H9 (cell line): Measurements from ENCODE around the gene ERF. TPM values are rescaled to one million over a fixed set of nuclear protein-coding genes. Genes with fewer than 3 reads are reported as not detected.

ENCODE experiments used
- DNase-seq: peaks from one replicate; pipeline ENCODE4 v3.0.0-alpha.2; 2017
- H2AFZ ChIP-seq: one replicate; pipeline ENCODE4 v1.6.1; 2013; ENCODE audit warnings: mild to moderate bottlenecking, low read length, control low read depth, moderate library complexity
- H2AK5ac ChIP-seq: 2 replicates; pipeline ENCODE4 v1.6.1; 2013; ENCODE audit warnings: low read length, control low read depth, mixed read lengths; ENCODE audit not compliant: insufficient read length
- H2BK120ac ChIP-seq: one replicate; pipeline ENCODE4 v1.6.1; 2013; ENCODE audit warnings: low read depth, mild to moderate bottlenecking, low read length, control low read depth, inconsistent platforms; ENCODE audit not compliant: poor library complexity, severe bottlenecking
- H2BK12ac ChIP-seq: 2 replicates; pipeline ENCODE4 v1.6.1; 2013; ENCODE audit warnings: low read length, control low read depth, mixed read lengths, low read depth; ENCODE audit not compliant: insufficient read length
- H2BK15ac ChIP-seq: 2 replicates; pipeline ENCODE4 v1.6.1; 2013; ENCODE audit warnings: low read depth, low read length, control low read depth
- H2BK20ac ChIP-seq: one replicate; pipeline ENCODE4 v1.6.1; 2013; ENCODE audit warnings: low read depth, mild to moderate bottlenecking, low read length, control low read depth, inconsistent platforms; ENCODE audit not compliant: poor library complexity, severe bottlenecking
- H2BK5ac ChIP-seq: 2 replicates; pipeline ENCODE4 v1.6.1; 2013; ENCODE audit warnings: low read length, control low read depth, mixed read lengths; ENCODE audit not compliant: insufficient read length
- H3K14ac ChIP-seq: 2 replicates; pipeline ENCODE4 v1.6.1; 2013; ENCODE audit warnings: low read length, control low read depth; ENCODE audit not compliant: insufficient read depth
- H3K18ac ChIP-seq: 2 replicates; pipeline ENCODE4 v1.6.1; 2013; ENCODE audit warnings: low read depth, mild to moderate bottlenecking, mixed read lengths, low read length, control low read depth; ENCODE audit not compliant: insufficient read length
- H3K23ac ChIP-seq: 2 replicates; pipeline ENCODE4 v1.6.1; 2013; ENCODE audit warnings: low read length, control low read depth, mixed read lengths, low read depth; ENCODE audit not compliant: insufficient read length
- H3K23me2 ChIP-seq: 2 replicates; pipeline ENCODE4 v1.6.1; 2013; ENCODE audit warnings: low read depth, mild to moderate bottlenecking, mixed read lengths, low read length, control low read depth; ENCODE audit not compliant: insufficient read length, poor library complexity, severe bottlenecking
- H3K27ac ChIP-seq: 2 replicates; pipeline ENCODE4 v1.5.1; 2013; ENCODE audit warnings: low read length, control low read depth, mixed read lengths, low read depth; ENCODE audit not compliant: insufficient read length
- H3K27me3 ChIP-seq: 2 replicates; pipeline ENCODE4 v1.6.1; 2013; ENCODE audit warnings: low read length, control low read depth, inconsistent platforms; ENCODE audit not compliant: insufficient read depth
- H3K4ac ChIP-seq: 2 replicates; pipeline ENCODE4 v1.6.1; 2013; ENCODE audit warnings: low read depth, mild to moderate bottlenecking, control low read depth, inconsistent platforms, low read length, moderate library complexity
- H3K4me1 ChIP-seq: 2 replicates; pipeline ENCODE4 v1.6.1; 2013; ENCODE audit warnings: low read length, control low read depth, inconsistent platforms; ENCODE audit not compliant: insufficient read depth
- H3K4me2 ChIP-seq: 2 replicates; pipeline ENCODE4 v1.6.1; 2013; ENCODE audit warnings: low read length, control low read depth, mixed read lengths; ENCODE audit not compliant: insufficient read length, insufficient read depth
- H3K56ac ChIP-seq: 2 replicates; pipeline ENCODE4 v1.6.1; 2013; ENCODE audit warnings: low read depth, mild to moderate bottlenecking, mixed read lengths, low read length, control low read depth; ENCODE audit not compliant: insufficient read length
- H3K79me1 ChIP-seq: 2 replicates; pipeline ENCODE4 v1.6.1; 2013; ENCODE audit warnings: low read depth, mild to moderate bottlenecking, moderate library complexity, low read length, control low read depth, inconsistent platforms; ENCODE audit not compliant: insufficient read depth, poor library complexity, severe bottlenecking
- H3K79me2 ChIP-seq: 2 replicates; pipeline ENCODE4 v1.6.1; 2013; ENCODE audit warnings: low read length, control low read depth, inconsistent platforms; ENCODE audit not compliant: insufficient read depth
- H3K9ac ChIP-seq: 2 replicates; pipeline ENCODE4 v1.6.1; 2013; ENCODE audit warnings: low read length, control low read depth, mixed read lengths; ENCODE audit not compliant: insufficient read length; ENCODE audit errors: extremely low read depth
- H3K9me3 ChIP-seq: one replicate; pipeline ENCODE4 v1.6.1; 2013; ENCODE audit warnings: low read depth, low read length, inconsistent platforms; ENCODE audit not compliant: control insufficient read depth
- H3T11ph ChIP-seq: one replicate; pipeline ENCODE4 v1.6.1; 2013; ENCODE audit warnings: mild to moderate bottlenecking, low read length, control low read depth, inconsistent platforms
- H4K20me1 ChIP-seq: one replicate; pipeline ENCODE4 v1.6.1; 2013; ENCODE audit not compliant: control insufficient read depth, insufficient read length, insufficient read depth
- H4K5ac ChIP-seq: 2 replicates; pipeline ENCODE4 v1.6.1; 2013; ENCODE audit warnings: low read depth, mild to moderate bottlenecking, mixed read lengths, low read length, control low read depth; ENCODE audit not compliant: insufficient read length
- H4K8ac ChIP-seq: replicated peaks from 2 replicates; pipeline ENCODE4 v1.6.1; 2013; ENCODE audit warnings: low read length, control low read depth, mixed read lengths, low read depth; ENCODE audit not compliant: insufficient read length
- H4K91ac ChIP-seq: 2 replicates; pipeline ENCODE4 v1.6.1; 2013; ENCODE audit warnings: low read depth, mild to moderate bottlenecking, moderate library complexity, mixed read lengths, low read length, control low read depth; ENCODE audit not compliant: insufficient read length
- H3K27ac Mint-ChIP-seq, 3 experiments: 2 replicates in 2 of 3; 3 replicates in 1 of 3; pipeline ENCODE4 v1.8.0; 2020 to 2021; ENCODE audit warnings: mixed read lengths in 3 of 3, mild to moderate bottlenecking in 1 of 3, moderate library complexity in 1 of 3
- H3K27me3 Mint-ChIP-seq: 2 replicates; pipeline ENCODE4 v1.8.0; 2021; ENCODE audit warnings: low read depth, mild to moderate bottlenecking, moderate library complexity, mixed read lengths
- H3K36me3 Mint-ChIP-seq, 3 experiments: 2 replicates in 2 of 3; 3 replicates in 1 of 3; pipeline ENCODE4 v1.8.0; 2020 to 2021; ENCODE audit warnings: low read depth in 3 of 3, mixed read lengths in 3 of 3; ENCODE audit not compliant: insufficient read depth in 1 of 3
- H3K4me1 Mint-ChIP-seq, 2 experiments: 2 replicates each; pipeline ENCODE4 v1.8.0; 2020; ENCODE audit warnings: mixed read lengths in 2 of 2
- H3K4me3 Mint-ChIP-seq, 2 experiments: 2 replicates in 1 of 2; 3 replicates in 1 of 2; pipeline ENCODE4 v1.8.0; 2020 to 2021; ENCODE audit warnings: mild to moderate bottlenecking in 2 of 2, mixed read lengths in 2 of 2, moderate library complexity in 1 of 2
- H3K9me3 Mint-ChIP-seq, 2 experiments: 2 replicates in 1 of 2; 3 replicates in 1 of 2; pipeline ENCODE4 v1.8.0; 2020; ENCODE audit warnings: mild to moderate bottlenecking in 2 of 2, mixed read lengths in 2 of 2, moderate library complexity in 1 of 2
- CTCF ChIP-seq: fragments of 200-600 bp; sonication (generic); conservative IDR thresholded peaks from 3 replicates; pipeline ENCODE4 v1.8.0; 2021; ENCODE audit warnings: antibody characterized with exemption, mild to moderate bottlenecking
- WGBS: extraction: QIAGEN DNeasy Blood & Tissue Kit; methylation state at CpG from one replicate; pipeline ENCODE4 v1.1.7; 2013; ENCODE audit warnings: missing lambda C conversion rate, low lambda C conversion rate, mixed read lengths; ENCODE audit not compliant: insufficient read length; ENCODE audit errors: extremely low coverage; 5-methylcytosine and 5-hydroxymethylcytosine counted together
- total RNA-seq: library from RNA; stranded (reverse); gene quantifications from 2 replicates; pipeline ENCODE4 v1.2.1, GENCODE V29; 2021

The ERF gene
- total RNA-seq, 1 experiment from 2014 or later: 126 TPM

DNA sequence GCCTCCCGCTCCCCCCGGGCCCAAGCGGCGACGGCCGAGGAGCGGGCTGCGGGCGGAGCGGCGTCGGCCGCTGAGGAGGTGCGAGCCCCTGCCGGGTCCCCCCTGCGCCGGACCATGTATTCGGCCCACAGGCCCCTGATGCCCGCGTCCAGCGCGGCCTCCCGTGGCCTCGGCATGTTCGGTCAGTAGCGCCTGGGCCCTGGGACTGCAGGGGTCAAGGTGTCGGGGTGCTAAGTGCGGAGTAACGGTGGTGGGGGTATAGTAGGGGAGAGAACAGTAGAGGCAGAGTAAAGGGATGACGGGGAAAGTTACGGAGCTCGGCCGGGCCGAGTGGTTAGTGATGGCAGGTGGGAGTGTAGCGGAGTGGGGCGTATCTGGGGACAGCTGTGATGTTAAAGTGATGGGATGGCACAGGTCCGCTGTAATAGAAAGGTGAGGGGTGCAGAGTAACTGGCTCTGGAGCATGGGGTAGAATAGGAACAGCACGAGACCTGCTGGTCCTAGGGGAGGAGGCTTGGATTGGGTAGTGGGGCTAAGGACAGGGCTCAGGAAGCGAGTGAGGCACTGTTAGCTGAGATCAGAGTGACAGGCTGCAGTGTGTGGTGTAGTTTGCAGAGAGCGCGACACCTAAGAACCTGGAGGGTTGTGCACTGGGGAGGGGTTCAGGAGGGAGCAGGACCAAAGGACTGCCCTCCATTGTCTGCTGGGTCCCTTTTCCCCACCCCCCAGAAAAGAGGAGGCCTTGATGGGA is 29.8 kb upstream of the ERF start:
- Histone ChIP-seq H3T11ph (no peak overlapping the region), H3K4me2 (peak overlapping the region; percentile 83), H2BK5ac (no peak overlapping the region), H3K18ac (no peak overlapping the region), H4K8ac (no peak overlapping the region), H4K20me1 (peaks cover 3% of the 10 kb centered on the region), H3K9me3 (no peaks in the 10 kb centered on the region), H2BK12ac (no peak overlapping the region), H2BK15ac (no peak overlapping the region), H3K9ac (peak overlapping the region; percentile 15), H2BK120ac (no peak overlapping the region), H3K27me3 (no peaks in the 10 kb centered on the region), H4K5ac (no peak overlapping the region), H3K4ac (no peak overlapping the region), H4K91ac (no peak overlapping the region), H3K4me1 (peaks cover 8% of the 10 kb centered on the region; the same call in 1 of the 2 replicates), H3K23me2 (peaks cover 19% of the 10 kb centered on the region), H3K79me2 (peaks cover 3% of the 10 kb centered on the region; the same call in 1 of the 2 replicates), H3K14ac (0 out of 2 replicates have a peak overlapping the region, but pooled peaks have one; percentile 21), H3K27ac (no peak overlapping the region), H3K79me1 (peaks cover 11% of the 10 kb centered on the region), H2AFZ (no peak overlapping the region), H3K56ac (no peak overlapping the region), H3K23ac (no peak overlapping the region), H2AK5ac (no peak overlapping the region), H2BK20ac (no peak overlapping the region)
- peaks cover 26 to 34% of the 10 kb centered on the region in 2 experiments for H3K4me1 Mint-ChIP-seq
- WGBS: no CpG with 5 or more reads among the region's 41 CpGs
- H3K4me3 Mint-ChIP-seq: peak overlapping the region; percentile 82 to 89
- H3K36me3 Mint-ChIP-seq: peaks cover 10 to 31% (median 31%) of the 10 kb centered on the region in 3 experiments
- DNase-seq: peak; percentile 35
- TF ChIP-seq CTCF: no peak
- H3K9me3 Mint-ChIP-seq: no peaks in the 10 kb centered on the region
- H3K27me3 Mint-ChIP-seq: no peaks in the 10 kb centered on the region; the same call in 1 of the 2 replicates
- H3K27ac Mint-ChIP-seq: peak overlapping the region in 1 of 3 experiments; percentile 19; a peak in 2 of 7 replicates
